Progenitor cell of endocrine pancreas (in vitro differentiated cells): ENCODE measurements around the gene CLCF1. TPM values are rescaled to one million over a fixed set of nuclear protein-coding genes. Genes with fewer than 3 reads are reported as not detected.
A peak's percentile ranks its signal among the peaks of the same experiment; 100 is the strongest.
"Not testable (repeated sequence)": the region's sequence is repeated elsewhere in the genome, so short reads cannot be mapped to it uniquely, and the experiment has no call there.

Experiments
- DNase-seq: peaks from one replicate; pipeline ENCODE4 v3.0.0; 2021; ENCODE audit warnings: low spot score; ENCODE audit not compliant: unreplicated experiment
- H3K27ac Mint-ChIP-seq: 2 replicates; pipeline ENCODE4 v1.8.0; 2021; ENCODE audit warnings: mild to moderate bottlenecking, moderate library complexity, mixed read lengths
- H3K27me3 Mint-ChIP-seq: 2 replicates; pipeline ENCODE4 v1.8.0; 2021; ENCODE audit warnings: mixed read lengths
- H3K36me3 Mint-ChIP-seq: 2 replicates; pipeline ENCODE4 v1.8.0; 2022; ENCODE audit warnings: mixed read lengths; ENCODE audit not compliant: insufficient read depth
- H3K4me1 Mint-ChIP-seq: 2 replicates; pipeline ENCODE4 v1.8.0; 2021; ENCODE audit warnings: low read depth, mixed read lengths
- H3K4me3 Mint-ChIP-seq: 2 replicates; pipeline ENCODE4 v1.8.0; 2021; ENCODE audit warnings: low read depth, mild to moderate bottlenecking, moderate library complexity, mixed read lengths
- H3K9me3 Mint-ChIP-seq: 2 replicates; pipeline ENCODE4 v1.8.0; 2021; ENCODE audit warnings: low read depth, mixed read lengths
- total RNA-seq: library from RNA; stranded (reverse); gene quantifications from 2 replicates; pipeline ENCODE4 v1.2.1, GENCODE V29; 2021
- TF ChIP-seq, protein P1 (sequence below): fragments of 200-600 bp; sonication (generic); IDR thresholded peaks from one replicate; pipeline ENCODE4 v1.5.0; 2021; ENCODE audit warnings: antibody characterized with exemption, mild to moderate bottlenecking; ENCODE audit not compliant: unreplicated experiment

CLCF1 gene
- total RNA-seq, 1 donor from 2014 or later, result 6.9 TPM

DNA sequence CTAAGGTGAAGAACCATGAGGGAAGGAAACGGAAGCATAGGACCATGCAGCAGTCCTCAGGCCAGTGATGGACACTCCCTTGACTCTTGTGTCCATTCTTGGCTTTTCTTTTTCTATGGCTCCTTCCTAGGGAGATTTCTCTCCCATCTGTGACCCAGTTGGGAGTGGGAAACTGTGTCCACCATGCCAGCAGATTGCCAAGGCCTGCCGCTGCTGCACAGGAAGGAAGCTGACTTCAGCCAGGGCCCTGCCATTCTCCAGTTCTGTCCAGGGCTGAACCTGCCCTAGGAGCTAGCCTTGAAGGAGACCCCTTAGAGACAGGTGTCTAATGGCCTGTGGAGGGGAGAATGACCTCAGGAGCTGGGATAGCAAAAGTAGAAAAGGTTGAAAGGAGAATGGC lies 52.7 kb downstream of the CLCF1 start:
- TF ChIP-seq, protein P1, sequence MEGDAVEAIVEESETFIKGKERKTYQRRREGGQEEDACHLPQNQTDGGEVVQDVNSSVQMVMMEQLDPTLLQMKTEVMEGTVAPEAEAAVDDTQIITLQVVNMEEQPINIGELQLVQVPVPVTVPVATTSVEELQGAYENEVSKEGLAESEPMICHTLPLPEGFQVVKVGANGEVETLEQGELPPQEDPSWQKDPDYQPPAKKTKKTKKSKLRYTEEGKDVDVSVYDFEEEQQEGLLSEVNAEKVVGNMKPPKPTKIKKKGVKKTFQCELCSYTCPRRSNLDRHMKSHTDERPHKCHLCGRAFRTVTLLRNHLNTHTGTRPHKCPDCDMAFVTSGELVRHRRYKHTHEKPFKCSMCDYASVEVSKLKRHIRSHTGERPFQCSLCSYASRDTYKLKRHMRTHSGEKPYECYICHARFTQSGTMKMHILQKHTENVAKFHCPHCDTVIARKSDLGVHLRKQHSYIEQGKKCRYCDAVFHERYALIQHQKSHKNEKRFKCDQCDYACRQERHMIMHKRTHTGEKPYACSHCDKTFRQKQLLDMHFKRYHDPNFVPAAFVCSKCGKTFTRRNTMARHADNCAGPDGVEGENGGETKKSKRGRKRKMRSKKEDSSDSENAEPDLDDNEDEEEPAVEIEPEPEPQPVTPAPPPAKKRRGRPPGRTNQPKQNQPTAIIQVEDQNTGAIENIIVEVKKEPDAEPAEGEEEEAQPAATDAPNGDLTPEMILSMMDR, result no peak
- Mint-ChIP-seq H3K4me3 (no peak overlapping the region), H3K27ac (no peak overlapping the region), H3K36me3 (no peaks in the 10 kb centered on the region), H3K27me3 (no peaks in the 10 kb centered on the region), H3K4me1 (peaks cover 10% of the 10 kb centered on the region), H3K9me3 (no peaks in the 10 kb centered on the region)
- DNase-seq, result no peak

DNA sequence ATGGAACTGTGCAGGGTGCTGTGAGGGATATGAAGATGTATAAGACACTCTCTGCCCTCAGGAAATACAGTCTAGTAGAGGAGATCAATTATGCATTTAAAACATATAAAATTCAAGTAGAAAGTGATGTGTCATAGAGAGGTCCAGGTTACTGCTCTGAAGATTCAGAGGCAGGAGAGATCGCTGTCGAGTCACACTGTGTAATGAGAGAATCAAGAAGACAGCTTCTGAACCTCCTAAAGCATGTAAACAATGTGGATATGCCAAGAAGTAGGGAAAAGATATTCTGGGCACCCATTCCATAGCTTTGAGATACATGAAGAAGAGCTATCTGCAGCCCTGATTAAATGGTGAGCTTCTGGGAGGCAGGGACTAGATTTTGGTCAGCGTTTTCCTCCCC lies 53.4 kb downstream of the CLCF1 start:
- Mint-ChIP-seq H3K27me3 (no peaks in the 10 kb centered on the region), H3K4me1 (peaks cover 10% of the 10 kb centered on the region), H3K27ac (no peak overlapping the region), H3K36me3 (no peaks in the 10 kb centered on the region), H3K9me3 (no peaks in the 10 kb centered on the region), H3K4me3 (no peak overlapping the region)
- TF ChIP-seq, protein P1, result no peak
- DNase-seq, result no peak

DNA sequence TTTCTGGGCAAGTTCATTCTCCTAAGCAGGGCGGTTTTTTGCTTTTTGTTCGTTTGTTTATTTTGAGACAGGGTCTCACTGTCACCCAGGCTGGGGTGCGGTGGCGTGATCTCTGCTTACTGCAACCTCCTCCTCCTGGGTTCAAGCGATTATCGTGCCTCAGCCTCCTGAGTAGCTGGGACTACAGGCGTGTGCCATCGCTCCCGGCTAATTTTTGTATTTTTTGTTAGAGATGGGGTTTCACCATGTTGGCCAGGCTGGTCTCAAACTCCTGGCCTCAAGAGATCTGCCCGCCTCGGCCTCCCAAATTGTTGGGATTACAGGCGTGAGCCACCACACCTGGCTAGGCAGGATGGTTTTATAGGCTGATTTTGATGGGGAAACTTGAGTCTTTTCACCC lies 54.5 kb downstream of the CLCF1 start:
- Mint-ChIP-seq H3K4me1 (peaks cover 10% of the 10 kb centered on the region), H3K4me3 (peak overlapping the region; percentile 96)
- not testable (repeated sequence) for DNase-seq, H3K27ac Mint-ChIP-seq, H3K27me3 Mint-ChIP-seq, H3K36me3 Mint-ChIP-seq, H3K9me3 Mint-ChIP-seq

DNA sequence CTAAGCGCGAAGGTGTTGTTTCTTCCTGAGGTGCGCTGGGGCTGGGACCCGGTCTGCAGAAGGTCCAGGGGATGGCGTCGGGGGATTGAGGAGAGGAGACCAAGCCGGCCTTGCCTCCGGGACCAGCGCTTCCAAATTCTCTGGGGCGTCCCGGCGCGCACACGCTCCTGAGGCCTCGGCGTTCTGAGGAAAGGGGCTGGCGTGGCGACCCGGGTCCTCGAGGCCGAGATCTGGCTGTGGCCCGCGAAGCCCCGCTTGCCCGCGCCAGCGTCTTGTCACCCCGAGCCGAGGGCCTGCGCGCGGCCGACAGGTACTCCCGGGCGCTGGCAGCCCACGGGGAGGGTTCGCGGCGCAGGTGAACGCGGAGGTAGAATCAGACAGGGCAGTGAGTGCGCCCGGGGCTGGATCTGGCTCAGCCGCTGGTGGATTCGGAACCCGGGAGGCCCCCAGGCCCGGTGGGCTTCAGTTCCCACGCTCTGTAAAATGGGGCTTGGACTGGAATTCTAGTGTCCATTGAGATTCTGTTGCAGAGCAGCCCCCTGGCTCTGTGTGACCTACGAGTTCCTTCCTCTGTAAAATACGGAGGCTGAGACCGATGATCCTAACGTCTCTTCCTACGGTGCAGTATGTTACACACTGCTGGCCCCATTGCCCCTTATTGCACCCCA lies 55.4 kb downstream of the CLCF1 start:
- H3K27ac Mint-ChIP-seq, result peak overlapping the region; percentile 96
- H3K4me1 Mint-ChIP-seq, result peaks cover 7% of the 10 kb centered on the region
- H3K36me3 Mint-ChIP-seq, result no peaks in the 10 kb centered on the region
- H3K27me3 Mint-ChIP-seq, result no peaks in the 10 kb centered on the region
- DNase-seq, result no peak
- H3K9me3 Mint-ChIP-seq, result no peaks in the 10 kb centered on the region
- TF ChIP-seq, protein P1, result no peak
- peak overlapping the region; percentile 96 for H3K4me3 Mint-ChIP-seq

DNA sequence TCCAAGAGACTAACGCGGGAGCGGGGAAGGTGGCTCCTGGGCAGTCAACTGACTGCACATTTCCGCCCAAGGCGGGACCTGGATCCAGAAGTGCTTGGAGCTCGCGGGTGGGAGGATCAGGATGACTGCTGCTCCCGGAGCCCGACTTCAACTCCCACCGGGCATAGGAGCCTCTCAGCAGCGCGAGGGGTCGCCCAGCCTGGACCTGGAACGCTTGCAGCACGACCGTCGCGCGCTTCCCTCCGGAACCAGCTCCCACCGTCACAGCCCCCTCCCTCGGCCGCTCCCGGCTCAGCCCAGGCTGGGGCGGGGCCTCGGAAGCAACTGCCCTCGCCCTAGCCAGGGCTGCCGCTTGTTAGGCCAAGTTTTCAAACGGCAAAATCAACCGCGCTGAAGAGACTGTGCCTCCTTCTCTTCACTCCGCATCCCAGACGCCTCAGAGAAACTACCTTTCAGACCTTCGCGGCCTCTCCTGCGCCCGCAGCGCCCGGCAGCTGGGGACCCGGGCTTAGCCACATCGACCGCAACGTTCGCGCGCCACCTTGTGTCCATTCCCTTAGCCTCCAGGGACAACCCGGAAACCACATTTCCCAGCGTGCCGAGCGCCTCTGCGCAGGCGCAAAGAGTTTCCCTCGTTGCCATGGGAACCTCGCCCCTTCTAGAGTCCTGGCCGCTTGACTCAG lies 56.1 kb downstream of the CLCF1 start:
- no peaks in the 10 kb centered on the region for H3K9me3 Mint-ChIP-seq
- no peaks in the 10 kb centered on the region for H3K27me3 Mint-ChIP-seq
- H3K4me1 Mint-ChIP-seq, result peaks cover 11% of the 10 kb centered on the region
- no peaks in the 10 kb centered on the region for H3K36me3 Mint-ChIP-seq
- TF ChIP-seq, protein P1, result peak; percentile 92
- DNase-seq, result peak; percentile 99
- peak overlapping the region; percentile 96 for H3K27ac Mint-ChIP-seq
- H3K4me3 Mint-ChIP-seq, result peak overlapping the region; percentile 96

DNA sequence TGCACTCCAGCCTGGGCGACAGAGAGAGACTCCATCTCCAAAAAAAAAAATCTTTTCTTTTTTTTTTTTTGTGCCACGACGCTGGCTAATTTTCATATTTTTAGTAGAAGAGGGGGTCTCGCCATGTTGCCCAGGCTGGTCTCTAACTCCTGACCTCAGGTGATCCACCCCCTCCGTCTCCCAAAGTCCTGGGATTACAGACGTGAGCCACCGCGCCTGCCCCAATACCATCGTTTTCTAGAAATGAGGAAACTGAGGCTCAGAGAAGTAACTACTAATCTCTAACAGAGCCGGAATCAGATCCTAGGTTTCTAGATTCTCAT lies 56.6 kb downstream of the CLCF1 start:
- DNase-seq, result no peak
- Mint-ChIP-seq H3K4me1 (peaks cover 11% of the 10 kb centered on the region), H3K9me3 (no peaks in the 10 kb centered on the region), H3K27me3 (no peaks in the 10 kb centered on the region), H3K4me3 (peak overlapping the region; percentile 96), H3K27ac (peak overlapping the region; percentile 96), H3K36me3 (no peaks in the 10 kb centered on the region)
- TF ChIP-seq, protein P1, result no peak
